RWPE1 (cell line): ENCODE results near the gene PTGES3L.

ENCODE experiments used
- CTCF ChIA-PET: fragments of 350-600 bp; sonication (Branson Sonifier 250); formaldehyde crosslinking; extraction: SDS; loops from one replicate; lab custom pipeline; 2021; lab: Yijun Ruan, JAX
- POLR2A ChIA-PET: fragments of 400-600 bp; formaldehyde crosslinking; extraction: SDS; loops from one replicate; lab custom pipeline; 2020; ENCODE audit warnings: antibody characterized with exemption; ENCODE audit not compliant: low non-redundant PET; lab: Yijun Ruan, JAX
- DNase-seq: peaks from one replicate; pipeline ENCODE4 v3.0.0; 2012; ENCODE audit warnings: low spot score
- H3K27ac ChIP-seq: fragments of 450-650 bp; 2 replicates; pipeline ENCODE4 v1.5.1; 2017
- CTCF ChIP-seq: fragments of 450-650 bp; conservative IDR thresholded peaks from 2 replicates; pipeline ENCODE4 v1.5.1; 2017; ENCODE audit warnings: low read depth, mild to moderate bottlenecking

Gene PTGES3L

GRCh38 chr17:43025290-43025657, 45.4 kb upstream of the PTGES3L start:
- ChIA-PET CTCF (no interaction called here), POLR2A (no interaction called here)
- DNase-seq, result no peak
- no peak overlapping the region; the same call in 1 of the 2 replicates for H3K27ac ChIP-seq
- no peak for TF ChIP-seq CTCF

GRCh38 chr17:43024407-43025289, 44.8 kb upstream of the PTGES3L start, which contains the start of gene RND2:
Gene RND2, plus strand, starts transcription at chr17:43025231. Its CDS starts 117 bp downstream, at chr17:43025348.
- CTCF ChIA-PET, result interaction anchor here (0.6 to 0.7 kb wide), 5 partner anchors 9 to 414 kb away, joined by 3 to 5 read pairs (median 3); no protein-coding TSS in a partner anchor
- POLR2A ChIA-PET, result interaction anchor here (0.6 kb wide), 1 partner anchor 159 kb away, joined by 3 read pairs; no protein-coding TSS in a partner anchor
- peak within 1 kb of the TSS; percentile 51 for H3K27ac ChIP-seq
- peak; percentile 77 for TF ChIP-seq CTCF
- DNase-seq, result peak; percentile 82

GRCh38 chr17:43021741-43022512, 42.0 kb upstream of the PTGES3L start, which contains the start of gene VAT1:
Gene VAT1, minus strand, starts transcription at chr17:43022385. Its CDS starts 63 bp downstream, at chr17:43022322.
- peak; percentile 81 for DNase-seq
- peak within 1 kb of the TSS; percentile 91 for H3K27ac ChIP-seq

GRCh38 chr17:43020789-43021740, 41.2 kb upstream of the PTGES3L start:
- no peak for TF ChIP-seq CTCF
- ChIA-PET POLR2A (no interaction called here), CTCF (interaction anchor here (0.6 kb wide), 1 partner anchor 157 kb away, joined by 3 read pairs; no protein-coding TSS in a partner anchor)
- H3K27ac ChIP-seq, result peak overlapping the region; percentile 91
- peak; percentile 83 for DNase-seq

More at GRCh38 chr17:43021741-43022512, 42.0 kb upstream of the PTGES3L start, which contains the start of gene VAT1:
- CTCF ChIA-PET, result interaction anchor here (0.6 kb wide), 2 partner anchors 90 to 156 kb away, joined by 3 read pairs; no protein-coding TSS in a partner anchor
- POLR2A ChIA-PET, result interaction anchor here (0.5 kb wide), 1 partner anchor 136 kb away, joined by 5 read pairs; no protein-coding TSS in a partner anchor
- TF ChIP-seq CTCF, result no peak

- ChIA-PET POLR2A (no interaction called here), CTCF (no interaction called here)
- peak overlapping the region; percentile 91 for H3K27ac ChIP-seq
- no peak for DNase-seq
- no peak for TF ChIP-seq CTCF
Observed at GRCh38 chr17:43020030-43020621, 40.2 kb upstream of the PTGES3L start.
